ENCODE results near the gene APOA5.

APOA5 gene

DNA sequence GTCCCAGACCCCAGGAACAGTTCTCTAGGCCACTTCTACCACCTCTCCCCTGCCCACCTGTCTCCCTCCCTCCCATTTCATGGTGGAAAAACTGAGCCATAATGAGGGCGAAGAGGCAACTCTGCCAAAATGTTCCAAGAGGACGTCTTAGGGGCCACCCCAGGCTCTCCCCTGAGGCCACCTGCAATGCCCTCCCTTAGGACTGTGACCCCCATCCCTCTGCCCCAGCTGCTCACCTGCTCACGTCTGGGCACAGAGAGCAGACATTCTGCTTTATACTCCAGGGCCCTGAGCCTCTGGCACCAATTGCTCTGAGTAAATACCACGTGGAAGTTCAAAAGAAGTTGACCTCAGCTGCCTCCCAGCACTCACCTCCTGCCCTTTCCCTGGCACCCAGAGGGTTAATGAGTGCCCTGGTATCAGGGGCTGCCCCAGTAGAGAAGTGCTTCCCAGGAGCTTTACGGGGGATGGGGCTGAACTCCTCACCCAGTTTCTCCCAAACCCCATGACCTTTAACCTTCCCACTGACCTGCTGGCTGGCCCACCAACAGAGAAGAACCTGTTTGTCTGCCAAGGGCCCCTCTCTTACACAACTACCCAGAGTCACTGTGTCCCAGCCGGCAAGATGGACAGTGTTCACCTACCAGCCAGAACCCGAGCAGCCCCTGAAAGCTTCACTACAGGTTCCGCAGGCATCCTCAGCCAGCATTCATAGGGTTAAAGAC, 627 bp upstream of the APOA5 start:
- TF ChIP-seq, protein P1, sequence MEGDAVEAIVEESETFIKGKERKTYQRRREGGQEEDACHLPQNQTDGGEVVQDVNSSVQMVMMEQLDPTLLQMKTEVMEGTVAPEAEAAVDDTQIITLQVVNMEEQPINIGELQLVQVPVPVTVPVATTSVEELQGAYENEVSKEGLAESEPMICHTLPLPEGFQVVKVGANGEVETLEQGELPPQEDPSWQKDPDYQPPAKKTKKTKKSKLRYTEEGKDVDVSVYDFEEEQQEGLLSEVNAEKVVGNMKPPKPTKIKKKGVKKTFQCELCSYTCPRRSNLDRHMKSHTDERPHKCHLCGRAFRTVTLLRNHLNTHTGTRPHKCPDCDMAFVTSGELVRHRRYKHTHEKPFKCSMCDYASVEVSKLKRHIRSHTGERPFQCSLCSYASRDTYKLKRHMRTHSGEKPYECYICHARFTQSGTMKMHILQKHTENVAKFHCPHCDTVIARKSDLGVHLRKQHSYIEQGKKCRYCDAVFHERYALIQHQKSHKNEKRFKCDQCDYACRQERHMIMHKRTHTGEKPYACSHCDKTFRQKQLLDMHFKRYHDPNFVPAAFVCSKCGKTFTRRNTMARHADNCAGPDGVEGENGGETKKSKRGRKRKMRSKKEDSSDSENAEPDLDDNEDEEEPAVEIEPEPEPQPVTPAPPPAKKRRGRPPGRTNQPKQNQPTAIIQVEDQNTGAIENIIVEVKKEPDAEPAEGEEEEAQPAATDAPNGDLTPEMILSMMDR (conservative IDR thresholded peaks at IDR 0.05) = no peak
- H3K27ac ChIP-seq = no peak overlapping the region

DNA sequence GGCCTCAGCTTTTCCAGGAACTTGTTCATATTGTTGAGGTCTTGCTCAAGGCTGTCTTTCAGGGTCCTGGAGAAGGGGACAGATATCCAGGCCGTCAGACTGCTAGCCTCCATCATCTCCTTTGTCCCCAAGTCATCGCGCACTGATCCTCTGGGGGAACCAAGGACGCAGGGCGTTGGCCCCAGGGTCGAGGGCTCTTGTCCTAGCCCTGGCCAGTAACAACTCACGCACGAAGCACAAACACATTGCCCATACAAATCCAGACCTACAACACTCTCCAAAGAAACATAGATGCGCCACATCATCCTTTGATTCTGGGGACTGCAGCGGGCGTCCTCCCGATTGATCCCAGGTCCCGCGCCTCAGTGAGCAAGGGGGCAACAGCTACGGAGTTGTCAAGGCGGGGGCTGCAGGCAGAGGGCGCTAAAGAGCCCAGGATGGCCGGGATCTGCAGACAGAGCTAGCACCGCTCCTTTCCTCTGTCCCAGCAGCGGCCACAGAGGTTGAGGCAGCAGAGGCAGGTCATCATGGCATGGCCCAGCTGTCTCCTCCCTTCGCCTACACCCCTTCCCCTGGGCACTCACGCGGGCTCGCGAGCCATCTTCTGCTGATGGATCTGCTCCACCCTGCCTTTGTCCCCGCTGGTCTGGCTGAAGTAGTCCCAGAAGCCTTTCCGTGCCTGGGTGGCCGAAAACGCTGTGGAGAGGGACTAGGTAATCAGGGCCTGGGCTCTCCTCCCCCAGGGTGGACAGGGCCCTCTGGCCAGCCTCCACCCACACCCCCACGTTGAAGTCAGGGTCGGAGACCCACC, 472 bp downstream of the APOA5 start:
- TF ChIP-seq, protein P1 (conservative IDR thresholded peaks at IDR 0.05) = peak; percentile 89
- H3K27ac ChIP-seq = no peak overlapping the region; the same call in 1 of the 2 replicates

DNA sequence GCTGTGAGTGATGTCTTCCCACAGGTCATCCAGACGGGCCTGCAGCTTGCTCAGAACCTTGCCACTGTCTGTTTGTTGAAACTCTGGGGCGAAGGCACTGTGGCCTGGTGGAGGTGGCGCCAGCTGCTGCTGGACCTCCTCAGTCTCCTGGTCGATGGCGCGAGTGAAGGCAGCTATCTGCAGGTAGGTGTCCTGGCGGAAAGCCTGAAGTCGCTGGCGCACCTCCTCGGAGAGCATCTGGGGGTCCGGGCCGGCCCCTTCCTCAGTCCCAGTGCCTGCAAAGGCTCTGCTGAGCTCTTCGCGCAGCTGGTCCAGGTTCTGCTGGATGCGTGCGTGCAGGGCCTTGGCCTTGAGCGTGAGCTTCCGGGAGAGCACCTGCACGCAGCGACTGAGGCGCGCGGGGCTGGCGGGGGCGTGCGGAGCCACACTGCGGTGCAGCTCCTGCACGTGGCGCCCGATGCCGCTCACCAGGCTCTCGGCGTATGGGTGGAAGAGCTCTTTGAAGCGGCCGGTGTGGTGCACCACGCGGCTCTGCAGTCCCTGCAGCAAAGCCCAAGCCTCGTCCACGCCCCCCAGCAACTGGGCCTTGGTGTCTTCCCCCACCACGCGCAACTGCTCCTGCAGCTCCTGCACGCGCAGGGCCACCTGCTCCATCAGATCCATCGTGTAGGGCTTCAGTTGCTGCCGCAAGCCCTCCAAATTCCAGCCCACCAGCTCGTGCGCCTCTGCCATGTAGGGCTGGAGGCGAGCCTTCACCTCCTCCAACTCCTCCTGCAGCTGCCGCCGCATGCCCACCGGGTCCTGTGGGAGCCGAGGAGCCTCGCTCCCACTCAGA, 1.3 kb downstream of the APOA5 start:
- TF ChIP-seq, protein P1 (conservative IDR thresholded peaks at IDR 0.05) = no peak

DNA sequence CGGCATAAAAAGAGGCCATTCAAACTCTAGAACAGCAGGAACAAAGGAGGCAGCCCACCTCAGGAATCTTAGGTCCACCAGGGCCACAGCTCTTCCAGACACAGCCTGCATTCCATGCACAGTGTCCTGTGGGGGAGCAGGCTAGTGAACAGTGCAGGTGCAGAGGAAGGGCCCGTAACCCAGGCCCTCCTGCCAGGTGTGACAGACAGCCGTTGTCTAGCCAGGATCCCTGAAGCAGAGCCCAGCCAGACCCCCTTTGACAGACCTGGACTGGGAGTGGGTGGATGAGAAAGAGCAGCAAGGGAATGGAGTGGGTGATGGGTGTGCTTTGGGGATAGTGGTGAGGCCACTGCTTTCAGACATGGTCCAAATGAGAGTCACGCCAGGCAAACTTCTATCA, 2.7 kb downstream of the APOA5 start:
- TF ChIP-seq, protein P1 (conservative IDR thresholded peaks at IDR 0.05) = no peak
- no peak overlapping the region for H3K27ac ChIP-seq

More for the DNA sequence above, 1.3 kb downstream of the APOA5 start:
- no peak overlapping the region for H3K27ac ChIP-seq

DNA sequence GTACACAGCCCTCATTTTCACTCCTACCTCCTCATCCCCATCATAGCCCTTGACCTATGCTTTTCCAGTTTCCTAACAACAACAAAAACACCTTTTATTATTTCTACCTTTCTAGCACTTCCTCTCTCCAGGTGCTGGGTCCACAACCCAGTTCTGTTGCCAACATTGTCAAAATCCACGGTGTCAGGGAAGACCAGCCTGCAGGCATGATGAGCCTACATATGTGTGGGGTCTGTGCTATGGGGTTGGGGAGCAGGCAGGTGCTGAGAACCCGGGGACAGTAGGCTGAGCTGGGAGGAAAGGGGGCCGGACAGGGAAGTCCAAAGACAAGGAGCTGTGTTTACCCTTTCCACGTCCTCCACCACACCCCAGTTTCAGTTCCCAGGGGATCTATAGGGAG, 3.1 kb downstream of the APOA5 start:
- TF ChIP-seq, protein P1 (conservative IDR thresholded peaks at IDR 0.05) = no peak
- H3K27ac ChIP-seq = peak overlapping the region; percentile 76

DNA sequence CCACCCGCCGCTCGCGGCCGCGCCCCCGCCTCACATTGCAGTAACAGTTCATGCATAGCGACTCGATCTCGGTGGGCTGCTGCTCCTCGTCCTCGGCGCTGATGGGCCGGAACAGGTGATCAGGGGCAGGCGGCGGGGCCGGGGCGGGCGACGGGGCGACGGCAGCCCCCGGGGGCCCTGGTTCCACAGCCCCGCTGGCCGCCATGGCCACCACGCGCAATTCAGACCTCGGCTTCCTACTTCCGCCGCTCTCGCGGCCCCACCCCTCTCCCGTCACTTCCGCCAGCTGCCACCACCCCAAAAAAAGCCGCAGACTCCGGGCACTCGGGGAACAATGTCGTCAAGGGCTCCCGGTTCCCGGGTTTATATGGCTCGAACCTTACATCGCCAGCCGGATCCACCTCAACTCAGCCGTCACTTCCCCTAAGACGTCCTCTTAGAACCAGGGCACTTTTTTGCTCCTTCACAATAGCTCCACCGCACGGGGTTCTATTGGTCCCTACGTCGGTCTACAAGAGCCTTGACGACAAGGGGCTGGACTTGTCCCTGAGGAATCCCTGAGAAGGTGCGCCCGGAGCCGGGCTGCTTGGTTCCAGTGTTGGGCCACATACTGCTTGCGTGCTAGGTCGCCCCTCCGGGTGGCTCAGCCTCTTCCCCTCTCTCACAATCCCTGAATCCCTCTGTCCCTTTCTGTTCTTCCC, 3.7 kb downstream of the APOA5 start, which contains the start of gene ZPR1:
Gene ZPR1 (minus strand): TSS at position 238 of the 701 bp plus-strand sequence. CDS start 33 bp downstream, at position 205.
- H3K27ac ChIP-seq = peak within 1 kb of the TSS; percentile 76
- TF ChIP-seq, protein P1 (conservative IDR thresholded peaks at IDR 0.05) = no peak

Measured in VCaP (cell line).